ENCODE results near the gene CLN6. TPM values are rescaled to one million over a fixed set of nuclear protein-coding genes. Genes with fewer than 3 reads are reported as not detected.

The CLN6 gene
- total RNA-seq, 1 donor from 2014 or later, result 31.5 TPM

DNA sequence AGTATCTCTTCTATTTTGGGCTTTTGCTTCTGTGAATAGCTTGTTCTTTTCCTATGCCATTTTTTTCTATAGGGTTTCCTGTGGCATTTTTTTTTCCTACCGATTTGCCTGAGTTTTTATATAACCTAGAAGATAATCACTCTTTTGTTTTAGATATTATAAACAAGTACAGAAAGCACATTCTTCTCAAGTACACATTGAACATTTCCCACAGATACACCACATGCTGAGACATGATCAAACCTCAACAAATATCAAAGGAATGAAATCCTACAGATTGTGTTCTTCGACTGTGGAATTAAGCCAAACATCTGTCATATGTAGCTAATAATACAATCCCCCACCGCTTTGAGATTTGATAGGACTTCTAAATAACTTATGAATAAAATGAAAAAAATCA lies 38.9 kb upstream of the CLN6 start:
- no peaks in the 10 kb centered on the region for H3K4me1 ChIP-seq
- no peaks in the 10 kb centered on the region for H3K9me3 ChIP-seq
- H3K4me3 ChIP-seq, result no peak overlapping the region
- H3K27ac ChIP-seq, result no peak overlapping the region
- H3K27me3 ChIP-seq, result peaks cover 4% of the 10 kb centered on the region
- DNase-seq (no peak), ATAC-seq (no peak)
- intact Hi-C loops (cut with DNase I), result no loop called here
- TF ChIP-seq, protein P1, sequence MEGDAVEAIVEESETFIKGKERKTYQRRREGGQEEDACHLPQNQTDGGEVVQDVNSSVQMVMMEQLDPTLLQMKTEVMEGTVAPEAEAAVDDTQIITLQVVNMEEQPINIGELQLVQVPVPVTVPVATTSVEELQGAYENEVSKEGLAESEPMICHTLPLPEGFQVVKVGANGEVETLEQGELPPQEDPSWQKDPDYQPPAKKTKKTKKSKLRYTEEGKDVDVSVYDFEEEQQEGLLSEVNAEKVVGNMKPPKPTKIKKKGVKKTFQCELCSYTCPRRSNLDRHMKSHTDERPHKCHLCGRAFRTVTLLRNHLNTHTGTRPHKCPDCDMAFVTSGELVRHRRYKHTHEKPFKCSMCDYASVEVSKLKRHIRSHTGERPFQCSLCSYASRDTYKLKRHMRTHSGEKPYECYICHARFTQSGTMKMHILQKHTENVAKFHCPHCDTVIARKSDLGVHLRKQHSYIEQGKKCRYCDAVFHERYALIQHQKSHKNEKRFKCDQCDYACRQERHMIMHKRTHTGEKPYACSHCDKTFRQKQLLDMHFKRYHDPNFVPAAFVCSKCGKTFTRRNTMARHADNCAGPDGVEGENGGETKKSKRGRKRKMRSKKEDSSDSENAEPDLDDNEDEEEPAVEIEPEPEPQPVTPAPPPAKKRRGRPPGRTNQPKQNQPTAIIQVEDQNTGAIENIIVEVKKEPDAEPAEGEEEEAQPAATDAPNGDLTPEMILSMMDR (IDR thresholded peaks at IDR 0.05), result no peak
- H3K36me3 ChIP-seq, result no peaks in the 10 kb centered on the region

- Histone ChIP-seq H3K27me3 (peaks cover 11% of the 10 kb centered on the region), H3K4me1 (no peaks in the 10 kb centered on the region), H3K9me3 (no peaks in the 10 kb centered on the region), H3K27ac (no peak overlapping the region), H3K36me3 (no peaks in the 10 kb centered on the region), H3K4me3 (no peak overlapping the region)
- TF ChIP-seq, protein P1 (IDR thresholded peaks at IDR 0.05), result no peak
- no peak for ATAC-seq
- intact Hi-C loops (cut with DNase I), result no loop called here
- no peak for DNase-seq
These were observed 36.1 kb upstream of the CLN6 start for GRCh38 chr15:68265674-68266073.

DNA sequence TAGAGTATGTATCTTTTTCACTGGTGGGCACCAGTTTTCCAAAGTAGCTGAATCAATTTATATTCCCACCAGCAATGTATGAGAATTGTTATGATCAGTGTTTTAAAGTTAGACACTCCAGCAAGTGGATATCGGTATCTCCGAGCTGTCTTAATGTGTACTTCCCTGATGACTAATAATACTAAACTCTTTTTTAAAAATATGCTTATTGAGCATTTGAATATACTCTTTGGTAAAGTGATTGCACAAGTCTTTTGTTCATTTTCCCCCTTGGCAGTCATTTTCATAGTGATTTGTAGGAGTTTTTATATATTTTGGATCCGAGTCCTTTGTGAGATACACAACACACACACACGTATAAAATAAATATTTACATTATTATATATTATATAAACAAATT lies 35.6 kb upstream of the CLN6 start:
- no peaks in the 10 kb centered on the region for H3K4me1 ChIP-seq
- DNase-seq, result no peak
- peaks cover 11% of the 10 kb centered on the region for H3K27me3 ChIP-seq
- TF ChIP-seq, protein P1 (IDR thresholded peaks at IDR 0.05), result no peak
- no peak overlapping the region for H3K4me3 ChIP-seq
- no peaks in the 10 kb centered on the region for H3K36me3 ChIP-seq
- ATAC-seq, result no peak
- H3K9me3 ChIP-seq, result no peaks in the 10 kb centered on the region
- H3K27ac ChIP-seq, result no peak overlapping the region
- intact Hi-C loops (cut with DNase I), result no loop called here

DNA sequence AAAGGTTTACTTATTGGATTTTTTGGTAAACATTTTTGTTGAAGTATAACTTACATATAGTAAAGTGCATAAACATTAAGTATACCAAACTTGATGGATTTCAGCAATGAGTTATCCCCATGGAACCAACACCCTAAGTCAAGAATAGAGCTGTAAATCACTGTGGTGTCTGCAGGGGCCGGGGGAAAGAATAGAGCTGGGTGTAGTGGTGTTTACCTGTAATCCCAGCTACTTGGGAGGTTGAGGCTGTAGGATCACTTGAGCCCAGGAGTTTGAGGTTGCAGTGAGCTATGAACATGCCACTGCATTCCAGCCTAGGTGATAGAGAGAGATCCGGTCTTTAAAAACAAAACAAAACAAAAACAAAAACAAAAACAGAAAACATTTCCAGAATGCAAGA lies 34.8 kb upstream of the CLN6 start:
- ATAC-seq (no peak), DNase-seq (no peak)
- no peaks in the 10 kb centered on the region for H3K36me3 ChIP-seq
- intact Hi-C loops (cut with DNase I), result no loop called here
- H3K27ac ChIP-seq, result no peak overlapping the region
- no peaks in the 10 kb centered on the region for H3K4me1 ChIP-seq
- H3K27me3 ChIP-seq, result peaks cover 11% of the 10 kb centered on the region
- no peaks in the 10 kb centered on the region for H3K9me3 ChIP-seq
- TF ChIP-seq, protein P1 (IDR thresholded peaks at IDR 0.05), result no peak
- no peak overlapping the region for H3K4me3 ChIP-seq

DNA sequence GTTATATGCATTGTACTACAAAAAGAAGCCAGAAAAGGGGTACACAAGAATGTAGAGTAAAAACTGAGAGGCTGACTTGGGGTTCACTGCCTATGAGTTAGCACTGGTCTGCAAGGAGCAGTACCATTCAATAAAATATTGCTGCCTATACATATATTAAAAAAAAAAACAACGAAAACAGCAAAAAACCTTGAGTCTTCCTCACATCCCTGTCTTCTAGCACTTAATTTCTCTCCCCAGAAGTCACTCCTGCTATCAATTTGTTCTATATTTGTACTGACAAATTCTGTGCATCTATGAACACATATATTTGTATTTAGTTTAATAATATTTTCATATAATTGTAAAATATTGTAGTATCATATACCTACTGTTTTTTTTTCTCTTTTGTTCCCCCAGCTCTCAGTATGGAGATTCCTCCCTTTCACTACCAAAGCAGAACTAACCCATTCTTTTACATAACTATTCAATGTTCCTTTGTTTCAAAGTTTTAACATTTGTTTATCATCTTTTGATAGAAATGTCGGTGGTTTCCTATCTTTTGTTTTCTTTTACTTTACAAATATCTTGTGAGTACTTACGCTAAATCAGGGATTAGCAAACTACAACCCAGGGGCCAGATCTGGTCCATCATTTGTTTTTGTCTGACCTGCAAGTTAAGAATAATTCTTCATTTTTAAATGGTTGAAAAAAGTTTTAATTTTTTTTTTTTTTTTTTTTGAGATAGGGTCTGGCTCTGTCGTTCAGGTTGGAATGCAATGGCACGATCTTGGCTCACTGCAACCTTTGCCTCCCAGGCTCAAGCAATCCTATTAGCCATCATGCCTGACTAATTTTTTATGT lies 33.2 kb upstream of the CLN6 start:
- H3K4me3 ChIP-seq, result no peak overlapping the region

More for the DNA sequence above, 33.2 kb upstream of the CLN6 start:
- no peaks in the 10 kb centered on the region for H3K9me3 ChIP-seq
- no peaks in the 10 kb centered on the region for H3K4me1 ChIP-seq
- no peak for DNase-seq
- no peak overlapping the region for H3K27ac ChIP-seq
- intact Hi-C loops (cut with DNase I), result no loop called here
- H3K27me3 ChIP-seq, result peaks cover 11% of the 10 kb centered on the region
- TF ChIP-seq, protein P1 (IDR thresholded peaks at IDR 0.05), result no peak
- no peaks in the 10 kb centered on the region for H3K36me3 ChIP-seq
- no peak for ATAC-seq
